ENCODE measurements around the gene MRM3.
"Not testable (repeated sequence)": the region's sequence is repeated elsewhere in the genome, so short reads cannot be mapped to it uniquely, and the experiment has no call there.

Gene MRM3

GRCh38 chr17:806781-807522 is 24.8 kb downstream of the MRM3 start:
- Histone ChIP-seq H3K36me3 (replicated peaks) (peaks cover 13% of the 10 kb centered on the region), H3K4me1 (no peaks in the 10 kb centered on the region), H3K9me3 (no peaks in the 10 kb centered on the region), H3K4me3 (no peak overlapping the region), H3K27me3 (ENCODE audit: low read depth) (no peaks in the 10 kb centered on the region)
- in situ Hi-C loops (cut with MboI; ENCODE audit: low sequenced_read_pairs), result no loop called here
- DNase-seq (ENCODE audit: low spot score in 2 of 2), result no peak

GRCh38 chr17:807523-808294 is 25.6 kb downstream of the MRM3 start:
- Histone ChIP-seq H3K36me3 (replicated peaks) (peaks cover 13% of the 10 kb centered on the region), H3K9me3 (no peaks in the 10 kb centered on the region), H3K27me3 (ENCODE audit: low read depth) (no peaks in the 10 kb centered on the region), H3K4me3 (no peak overlapping the region), H3K4me1 (no peaks in the 10 kb centered on the region)
- DNase-seq (ENCODE audit: low spot score in 2 of 2), result no peak
- in situ Hi-C loops (cut with MboI; ENCODE audit: low sequenced_read_pairs), result no loop called here

GRCh38 chr17:811051-811784 is 29.1 kb downstream of the MRM3 start:
- Histone ChIP-seq H3K27me3 (ENCODE audit: low read depth) (no peaks in the 10 kb centered on the region), H3K4me1 (no peaks in the 10 kb centered on the region), H3K4me3 (no peak overlapping the region), H3K9me3 (no peaks in the 10 kb centered on the region), H3K36me3 (replicated peaks) (peaks cover 24% of the 10 kb centered on the region)
- in situ Hi-C loops (cut with MboI; ENCODE audit: low sequenced_read_pairs), result no loop called here
- no peak for DNase-seq (ENCODE audit: low spot score in 2 of 2)

- peaks cover 31% of the 10 kb centered on the region for H3K36me3 ChIP-seq (replicated peaks)
- DNase-seq (ENCODE audit: low spot score in 2 of 2), result no peak
- H3K4me3 ChIP-seq, result no peak overlapping the region
- no peaks in the 10 kb centered on the region for H3K9me3 ChIP-seq
- in situ Hi-C loops (cut with MboI; ENCODE audit: low sequenced_read_pairs), result no loop called here
- H3K4me1 ChIP-seq, result no peaks in the 10 kb centered on the region
- H3K27me3 ChIP-seq (ENCODE audit: low read depth), result no peaks in the 10 kb centered on the region
Observed at GRCh38 chr17:812638-813204, 30.6 kb downstream of the MRM3 start.

GRCh38 chr17:814371-814770 is 32.2 kb downstream of the MRM3 start:
- in situ Hi-C loops (cut with MboI; ENCODE audit: low sequenced_read_pairs), result no loop called here
- Histone ChIP-seq H3K4me1 (no peaks in the 10 kb centered on the region), H3K27me3 (ENCODE audit: low read depth) (no peaks in the 10 kb centered on the region), H3K4me3 (no peak overlapping the region), H3K36me3 (replicated peaks) (peaks cover 45% of the 10 kb centered on the region), H3K9me3 (no peaks in the 10 kb centered on the region)
- no peak for DNase-seq (ENCODE audit: low spot score in 2 of 2)

GRCh38 chr17:819251-819650 is 37.1 kb downstream of the MRM3 start:
- H3K9me3 ChIP-seq, result no peaks in the 10 kb centered on the region
- H3K27me3 ChIP-seq (ENCODE audit: low read depth), result no peaks in the 10 kb centered on the region
- peaks cover 64% of the 10 kb centered on the region for H3K36me3 ChIP-seq (replicated peaks)
- in situ Hi-C loops (cut with MboI; ENCODE audit: low sequenced_read_pairs), result no loop called here
- H3K4me1 ChIP-seq, result no peaks in the 10 kb centered on the region
- no peak overlapping the region for H3K4me3 ChIP-seq
- DNase-seq (ENCODE audit: low spot score in 2 of 2), result no peak

GRCh38 chr17:823501-823902 is 41.3 kb downstream of the MRM3 start:
- Histone ChIP-seq H3K36me3 (replicated peaks) (peaks cover 54% of the 10 kb centered on the region), H3K4me1 (no peaks in the 10 kb centered on the region), H3K27me3 (ENCODE audit: low read depth) (no peaks in the 10 kb centered on the region), H3K4me3 (no peak overlapping the region), H3K9me3 (no peaks in the 10 kb centered on the region)
- no peak for DNase-seq (ENCODE audit: low spot score in 2 of 2)
- in situ Hi-C loops (cut with MboI; ENCODE audit: low sequenced_read_pairs), result no loop called here

- H3K4me3 ChIP-seq, result no peak overlapping the region
- H3K36me3 ChIP-seq (replicated peaks), result peaks cover 47% of the 10 kb centered on the region
- in situ Hi-C loops (cut with MboI; ENCODE audit: low sequenced_read_pairs), result no loop called here
- no peak for DNase-seq (ENCODE audit: low spot score in 2 of 2)
- no peaks in the 10 kb centered on the region for H3K9me3 ChIP-seq
- H3K27me3 ChIP-seq (ENCODE audit: low read depth), result no peaks in the 10 kb centered on the region
- no peaks in the 10 kb centered on the region for H3K4me1 ChIP-seq
Observed at GRCh38 chr17:824378-824777, 42.2 kb downstream of the MRM3 start.

- peaks cover 39% of the 10 kb centered on the region for H3K36me3 ChIP-seq (replicated peaks)
- in situ Hi-C loops (cut with MboI; ENCODE audit: low sequenced_read_pairs), result no loop called here
- no peak overlapping the region for H3K4me3 ChIP-seq
- no peaks in the 10 kb centered on the region for H3K9me3 ChIP-seq
- no peaks in the 10 kb centered on the region for H3K4me1 ChIP-seq
- no peaks in the 10 kb centered on the region for H3K27me3 ChIP-seq (ENCODE audit: low read depth)
- DNase-seq (ENCODE audit: low spot score in 2 of 2), result no peak
Observed at GRCh38 chr17:825216-825615, 43.1 kb downstream of the MRM3 start.

- in situ Hi-C loops (cut with MboI; ENCODE audit: low sequenced_read_pairs), result no loop called here
- no peaks in the 10 kb centered on the region for H3K27me3 ChIP-seq (ENCODE audit: low read depth)
- peaks cover 32% of the 10 kb centered on the region for H3K36me3 ChIP-seq (replicated peaks)
- DNase-seq (ENCODE audit: low spot score in 2 of 2), result no peak
- H3K4me3 ChIP-seq, result no peak overlapping the region
- H3K4me1 ChIP-seq, result no peaks in the 10 kb centered on the region
- peaks cover 2% of the 10 kb centered on the region; the same call in 1 of the 2 replicates for H3K9me3 ChIP-seq
Observed at GRCh38 chr17:826778-827177, 44.6 kb downstream of the MRM3 start.

GRCh38 chr17:828761-829160 is 46.6 kb downstream of the MRM3 start:
- Histone ChIP-seq H3K9me3 (peaks cover 2% of the 10 kb centered on the region; the same call in 1 of the 2 replicates), H3K36me3 (replicated peaks) (peaks cover 19% of the 10 kb centered on the region), H3K4me3 (no peak overlapping the region), H3K27me3 (ENCODE audit: low read depth) (no peaks in the 10 kb centered on the region), H3K4me1 (no peaks in the 10 kb centered on the region)
- in situ Hi-C loops (cut with MboI; ENCODE audit: low sequenced_read_pairs), result no loop called here
- DNase-seq (ENCODE audit: low spot score in 2 of 2), result no peak

GRCh38 chr17:829614-830013 is 47.5 kb downstream of the MRM3 start:
- H3K27me3 ChIP-seq (ENCODE audit: low read depth); DNase-seq (ENCODE audit: low spot score in 2 of 2); H3K4me3 ChIP-seq; in situ Hi-C loops (cut with MboI; ENCODE audit: low sequenced_read_pairs); H3K9me3 ChIP-seq; H3K4me1 ChIP-seq: not testable (repeated sequence)
- H3K36me3 ChIP-seq (replicated peaks), result peaks cover 12% of the 10 kb centered on the region

- no peaks in the 10 kb centered on the region for H3K4me1 ChIP-seq
- peaks cover 2% of the 10 kb centered on the region; the same call in 1 of the 2 replicates for H3K9me3 ChIP-seq
- no peak overlapping the region for H3K4me3 ChIP-seq
- no peak for DNase-seq (ENCODE audit: low spot score in 2 of 2)
- no peaks in the 10 kb centered on the region for H3K27me3 ChIP-seq (ENCODE audit: low read depth)
- H3K36me3 ChIP-seq (replicated peaks), result peaks cover 8% of the 10 kb centered on the region
- in situ Hi-C loops (cut with MboI; ENCODE audit: low sequenced_read_pairs), result no loop called here
Observed at GRCh38 chr17:830381-830780, 48.2 kb downstream of the MRM3 start.

All from HAP-1 (cell line).